ENCODE data around the gene FTO. TPM values are rescaled to one million over a fixed set of nuclear protein-coding genes. Genes with fewer than 3 reads are reported as not detected.

The FTO gene
- total and polyA plus RNA-seq, 2 experiments from 2014 or later: 46.8 to 77.7 TPM

DNA sequence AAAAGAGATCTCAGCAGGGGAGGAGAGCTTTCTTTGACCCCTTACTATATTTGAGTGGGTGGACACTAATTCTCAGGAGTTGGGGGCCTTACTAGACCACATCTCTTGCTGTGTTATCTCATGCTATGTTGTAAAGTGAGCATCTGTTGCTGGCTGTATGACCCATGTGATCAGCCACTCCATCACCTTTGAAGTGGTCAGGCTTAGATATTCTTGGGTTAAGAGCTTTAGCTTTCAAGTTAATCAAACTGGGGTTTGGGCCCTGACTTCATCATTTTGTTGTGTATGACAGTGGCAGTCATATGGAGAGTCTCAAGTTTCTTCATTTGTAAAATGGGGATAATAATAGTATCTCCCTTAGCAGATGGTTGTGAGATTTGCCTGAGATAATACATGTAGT is 201.1 kb downstream of the FTO start:
- H3K9me2 ChIP-seq (replicated peaks; ENCODE audit: insufficient read depth): no peaks in the 10 kb centered on the region
- H3K36me3 ChIP-seq (replicated peaks; ENCODE audit: insufficient read depth, low read depth): no peaks in the 10 kb centered on the region
- no peaks in the 10 kb centered on the region for H3K9me3 ChIP-seq (ENCODE audit: low read depth)
- H3K4me3 ChIP-seq: no peak overlapping the region
- no peaks in the 10 kb centered on the region for H3K79me2 ChIP-seq
- no peak overlapping the region for H3K4me2 ChIP-seq
- H2AFZ ChIP-seq: no peak overlapping the region
- no peak overlapping the region for H3K27ac ChIP-seq
- H3K4me1 ChIP-seq (ENCODE audit: insufficient read depth): peaks cover under 1% of the 10 kb centered on the region
- TF ChIP-seq EZH2phosphoT487 (IDR thresholded peaks at IDR 0.05; ENCODE audit: low read depth, severe bottlenecking, unreplicated experiment) (no peak), EZH2 (IDR thresholded peaks at IDR 0.05; ENCODE audit: borderline replicate concordance) (no peak)
- TF ChIP-seq, protein P1, sequence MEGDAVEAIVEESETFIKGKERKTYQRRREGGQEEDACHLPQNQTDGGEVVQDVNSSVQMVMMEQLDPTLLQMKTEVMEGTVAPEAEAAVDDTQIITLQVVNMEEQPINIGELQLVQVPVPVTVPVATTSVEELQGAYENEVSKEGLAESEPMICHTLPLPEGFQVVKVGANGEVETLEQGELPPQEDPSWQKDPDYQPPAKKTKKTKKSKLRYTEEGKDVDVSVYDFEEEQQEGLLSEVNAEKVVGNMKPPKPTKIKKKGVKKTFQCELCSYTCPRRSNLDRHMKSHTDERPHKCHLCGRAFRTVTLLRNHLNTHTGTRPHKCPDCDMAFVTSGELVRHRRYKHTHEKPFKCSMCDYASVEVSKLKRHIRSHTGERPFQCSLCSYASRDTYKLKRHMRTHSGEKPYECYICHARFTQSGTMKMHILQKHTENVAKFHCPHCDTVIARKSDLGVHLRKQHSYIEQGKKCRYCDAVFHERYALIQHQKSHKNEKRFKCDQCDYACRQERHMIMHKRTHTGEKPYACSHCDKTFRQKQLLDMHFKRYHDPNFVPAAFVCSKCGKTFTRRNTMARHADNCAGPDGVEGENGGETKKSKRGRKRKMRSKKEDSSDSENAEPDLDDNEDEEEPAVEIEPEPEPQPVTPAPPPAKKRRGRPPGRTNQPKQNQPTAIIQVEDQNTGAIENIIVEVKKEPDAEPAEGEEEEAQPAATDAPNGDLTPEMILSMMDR (IDR thresholded peaks at IDR 0.05; ENCODE audit: poor library complexity): no peak
- no peak for DNase-seq (ENCODE audit: low spot score)
- H3K27me3 ChIP-seq: no peaks in the 10 kb centered on the region
- no peaks in the 10 kb centered on the region for H4K20me1 ChIP-seq (ENCODE audit: insufficient read depth, poor library complexity, severe bottlenecking)

DNA sequence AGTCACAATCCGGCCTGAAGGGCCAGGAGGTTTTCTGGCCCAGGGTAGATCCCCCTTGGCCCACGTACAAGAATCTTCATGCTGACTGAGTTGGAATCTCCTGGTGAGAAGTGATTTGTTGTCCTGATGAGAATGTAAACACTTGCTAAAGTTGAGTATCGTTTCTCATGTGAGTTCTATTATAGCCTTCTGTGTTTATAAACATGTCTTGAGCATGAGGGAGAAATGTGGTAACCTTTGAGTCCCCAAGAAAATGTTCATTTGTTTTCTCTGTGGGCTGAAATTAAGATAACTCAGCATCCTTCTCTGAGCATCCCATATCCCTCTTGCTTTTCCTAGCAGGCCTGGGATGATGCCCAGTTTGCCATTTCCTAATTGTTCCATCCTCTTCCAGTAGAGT is 204.8 kb downstream of the FTO start:
- DNase-seq (ENCODE audit: low spot score): no peak
- H3K79me2 ChIP-seq: no peaks in the 10 kb centered on the region
- H3K9me2 ChIP-seq (replicated peaks; ENCODE audit: insufficient read depth): no peaks in the 10 kb centered on the region
- no peak overlapping the region for H3K27ac ChIP-seq
- H3K36me3 ChIP-seq (replicated peaks; ENCODE audit: insufficient read depth, low read depth): no peaks in the 10 kb centered on the region
- H3K4me1 ChIP-seq (ENCODE audit: insufficient read depth): peaks cover 13% of the 10 kb centered on the region
- H3K27me3 ChIP-seq: no peaks in the 10 kb centered on the region
- H3K4me3 ChIP-seq: no peak overlapping the region
- no peak overlapping the region for H2AFZ ChIP-seq
- H3K4me2 ChIP-seq: no peak overlapping the region
- TF ChIP-seq EZH2phosphoT487 (IDR thresholded peaks at IDR 0.05; ENCODE audit: low read depth, severe bottlenecking, unreplicated experiment) (no peak), EZH2 (IDR thresholded peaks at IDR 0.05; ENCODE audit: borderline replicate concordance) (no peak)
- TF ChIP-seq, protein P1 (IDR thresholded peaks at IDR 0.05; ENCODE audit: poor library complexity): no peak
- 45% methylated on average over 3 of the region's 3 CpGs for WGBS (ENCODE audit: low lambda C conversion rate, missing lambda C conversion rate)
- no peaks in the 10 kb centered on the region for H3K9me3 ChIP-seq (ENCODE audit: low read depth)
- no peaks in the 10 kb centered on the region for H4K20me1 ChIP-seq (ENCODE audit: insufficient read depth, poor library complexity, severe bottlenecking)

DNA sequence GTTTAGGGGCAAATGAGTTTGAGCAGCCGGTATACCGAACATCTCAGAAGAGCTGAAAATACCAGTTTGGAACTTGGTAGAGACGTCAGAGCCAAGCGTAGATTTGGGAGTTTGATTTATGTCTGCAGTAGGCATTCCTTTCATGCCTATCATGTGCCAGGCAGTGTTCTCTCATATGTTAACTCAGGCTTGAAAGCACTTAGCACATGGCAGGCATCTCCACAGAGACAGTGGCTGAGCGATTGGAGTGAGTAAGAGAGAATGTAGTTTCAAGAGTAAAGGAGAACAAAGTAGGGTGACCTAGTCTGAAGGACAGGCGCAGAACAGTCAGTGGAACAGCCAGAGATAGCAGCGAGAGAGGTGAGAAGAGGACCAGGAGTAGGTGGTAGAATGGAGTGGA is 207.0 kb downstream of the FTO start:
- Histone ChIP-seq H3K4me3 (no peak overlapping the region), H3K4me1 (ENCODE audit: insufficient read depth) (peaks cover 13% of the 10 kb centered on the region), H4K20me1 (ENCODE audit: insufficient read depth, poor library complexity, severe bottlenecking) (no peaks in the 10 kb centered on the region), H3K9me3 (ENCODE audit: low read depth) (no peaks in the 10 kb centered on the region), H3K27ac (no peak overlapping the region), H3K27me3 (no peaks in the 10 kb centered on the region), H2AFZ (no peak overlapping the region), H3K4me2 (no peak overlapping the region), H3K79me2 (no peaks in the 10 kb centered on the region), H3K9me2 (replicated peaks; ENCODE audit: insufficient read depth) (no peaks in the 10 kb centered on the region), H3K36me3 (replicated peaks; ENCODE audit: insufficient read depth, low read depth) (no peaks in the 10 kb centered on the region)
- TF ChIP-seq, protein P1 (IDR thresholded peaks at IDR 0.05; ENCODE audit: poor library complexity): no peak
- TF ChIP-seq EZH2phosphoT487 (IDR thresholded peaks at IDR 0.05; ENCODE audit: low read depth, severe bottlenecking, unreplicated experiment): no peak
- no peak for TF ChIP-seq EZH2 (IDR thresholded peaks at IDR 0.05; ENCODE audit: borderline replicate concordance)
- 93% methylated on average over 7 of the region's 7 CpGs for WGBS (ENCODE audit: low lambda C conversion rate, missing lambda C conversion rate)
- DNase-seq (ENCODE audit: low spot score): no peak

DNA sequence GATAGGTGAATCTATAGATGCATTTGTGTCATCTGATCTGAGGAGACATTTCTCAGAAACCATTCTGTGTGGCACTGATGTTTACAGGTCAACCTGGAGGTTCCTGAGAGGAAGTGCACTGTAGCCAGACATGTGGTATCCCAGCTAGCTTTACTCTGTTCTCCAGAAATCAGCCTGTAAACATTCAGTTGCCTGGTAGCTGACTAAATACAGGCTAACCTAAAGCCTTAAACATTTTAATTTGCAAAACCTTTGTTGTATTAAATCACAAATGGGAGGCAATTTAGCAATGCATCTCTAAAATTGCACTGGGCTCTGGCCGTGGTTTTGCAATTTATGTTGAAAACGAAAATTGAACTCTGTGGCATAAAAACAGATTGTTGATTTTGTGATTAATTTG is 207.6 kb downstream of the FTO start:
- Histone ChIP-seq H3K4me1 (ENCODE audit: insufficient read depth) (peaks cover 13% of the 10 kb centered on the region), H3K36me3 (replicated peaks; ENCODE audit: insufficient read depth, low read depth) (no peaks in the 10 kb centered on the region), H2AFZ (no peak overlapping the region), H3K9me3 (ENCODE audit: low read depth) (no peaks in the 10 kb centered on the region), H3K27me3 (no peaks in the 10 kb centered on the region), H3K79me2 (no peaks in the 10 kb centered on the region), H3K4me3 (no peak overlapping the region), H3K9me2 (replicated peaks; ENCODE audit: insufficient read depth) (no peaks in the 10 kb centered on the region), H3K27ac (no peak overlapping the region), H3K4me2 (no peak overlapping the region), H4K20me1 (ENCODE audit: insufficient read depth, poor library complexity, severe bottlenecking) (no peaks in the 10 kb centered on the region)
- no peak for DNase-seq (ENCODE audit: low spot score)
- WGBS (ENCODE audit: low lambda C conversion rate, missing lambda C conversion rate): 76% methylated on average over 2 of the region's 2 CpGs
- TF ChIP-seq EZH2 (IDR thresholded peaks at IDR 0.05; ENCODE audit: borderline replicate concordance) (no peak), EZH2phosphoT487 (IDR thresholded peaks at IDR 0.05; ENCODE audit: low read depth, severe bottlenecking, unreplicated experiment) (no peak)
- TF ChIP-seq, protein P1 (IDR thresholded peaks at IDR 0.05; ENCODE audit: poor library complexity): no peak

All from hepatocyte (in vitro differentiated cells).